ENCODE data around the gene RASSF10. TPM values are rescaled to one million over a fixed set of nuclear protein-coding genes. Genes with fewer than 3 reads are reported as not detected.

RASSF10 gene
- total RNA-seq, 1 donor from 2014 or later = 2.9 TPM

- peaks cover 4% of the 10 kb centered on the region for H3K9me3 Mint-ChIP-seq
- H3K27ac ChIP-seq = no peak overlapping the region
- no peaks in the 10 kb centered on the region for H3K36me3 ChIP-seq
- no peak overlapping the region for H3K9ac ChIP-seq
- H3K4me3 Mint-ChIP-seq = no peak overlapping the region
- TF ChIP-seq CTCF (IDR thresholded peaks at IDR 0.05) = no peak
- no peak for TF ChIP-seq EZH2 (IDR thresholded peaks at IDR 0.05)
- TF ChIP-seq EZH2phosphoT487 (IDR thresholded peaks at IDR 0.05) = no peak
- no peaks in the 10 kb centered on the region for H3K27me3 ChIP-seq
- H3K4me1 Mint-ChIP-seq = peaks cover 3% of the 10 kb centered on the region
- H3K4me3 ChIP-seq = no peak overlapping the region
- no peaks in the 10 kb centered on the region for H3K79me2 ChIP-seq (ENCODE audit: low read depth)
- no peaks in the 10 kb centered on the region for H3F3A ChIP-seq (ENCODE audit: low read depth)
- no peaks in the 10 kb centered on the region for H4K20me1 ChIP-seq (ENCODE audit: low read depth)
- H2AFZ ChIP-seq (replicated peaks) = no peak overlapping the region
- no peak for DNase-seq (ENCODE audit: low spot score)
- no peak overlapping the region for H3K4me2 ChIP-seq
- H3K4me1 ChIP-seq = no peaks in the 10 kb centered on the region
- no peaks in the 10 kb centered on the region for H3K36me3 Mint-ChIP-seq
- peaks cover 4% of the 10 kb centered on the region for H3K27me3 Mint-ChIP-seq (ENCODE audit: insufficient read depth, low read depth)
- H3K27ac Mint-ChIP-seq = no peak overlapping the region
- peaks cover 3% of the 10 kb centered on the region for H3K9me3 ChIP-seq (ENCODE audit: low read depth)
Observed at GRCh38 chr11:13052130-13052571, 43.0 kb downstream of the RASSF10 start.

GRCh38 chr11:13053255-13053917 is 44.3 kb downstream of the RASSF10 start:
- no peak overlapping the region for H3K27ac ChIP-seq
- Mint-ChIP-seq H3K36me3 (no peaks in the 10 kb centered on the region), H3K4me3 (no peak overlapping the region), H3K4me1 (peaks cover 3% of the 10 kb centered on the region), H3K9me3 (peaks cover 4% of the 10 kb centered on the region), H3K27me3 (ENCODE audit: insufficient read depth, low read depth) (peaks cover 4% of the 10 kb centered on the region), H3K27ac (no peak overlapping the region)
- no peak overlapping the region for H3K4me3 ChIP-seq
- H4K20me1 ChIP-seq (ENCODE audit: low read depth) = no peaks in the 10 kb centered on the region
- no peaks in the 10 kb centered on the region for H3K36me3 ChIP-seq
- peaks cover 3% of the 10 kb centered on the region for H3K9me3 ChIP-seq (ENCODE audit: low read depth)
- H2AFZ ChIP-seq (replicated peaks) = no peak overlapping the region
- H3K79me2 ChIP-seq (ENCODE audit: low read depth) = no peaks in the 10 kb centered on the region
- H3F3A ChIP-seq (ENCODE audit: low read depth) = no peaks in the 10 kb centered on the region
- no peak for DNase-seq (ENCODE audit: low spot score)
- H3K4me1 ChIP-seq = no peaks in the 10 kb centered on the region
- H3K4me2 ChIP-seq = no peak overlapping the region
- no peaks in the 10 kb centered on the region for H3K27me3 ChIP-seq
- no peak overlapping the region for H3K9ac ChIP-seq
- TF ChIP-seq CTCF (IDR thresholded peaks at IDR 0.05) = no peak
- no peak for TF ChIP-seq EZH2 (IDR thresholded peaks at IDR 0.05)
- no peak for TF ChIP-seq EZH2phosphoT487 (IDR thresholded peaks at IDR 0.05)

GRCh38 chr11:13054278-13054677 is 45.2 kb downstream of the RASSF10 start:
- Histone ChIP-seq H3K79me2 (ENCODE audit: low read depth) (no peaks in the 10 kb centered on the region), H2AFZ (replicated peaks) (no peak overlapping the region)

More at GRCh38 chr11:13054278-13054677, 45.2 kb downstream of the RASSF10 start:
- no peak overlapping the region for H3K27ac Mint-ChIP-seq
- peaks cover 4% of the 10 kb centered on the region for H3K9me3 Mint-ChIP-seq
- no peak overlapping the region for H3K4me3 Mint-ChIP-seq
- no peaks in the 10 kb centered on the region for H4K20me1 ChIP-seq (ENCODE audit: low read depth)
- TF ChIP-seq EZH2 (IDR thresholded peaks at IDR 0.05) (no peak), CTCF (IDR thresholded peaks at IDR 0.05) (no peak), EZH2phosphoT487 (IDR thresholded peaks at IDR 0.05) (no peak)
- peaks cover 3% of the 10 kb centered on the region for H3K4me1 Mint-ChIP-seq
- DNase-seq (ENCODE audit: low spot score) = no peak
- H3K4me2 ChIP-seq = no peak overlapping the region
- no peaks in the 10 kb centered on the region for H3F3A ChIP-seq (ENCODE audit: low read depth)
- peaks cover 4% of the 10 kb centered on the region for H3K27me3 Mint-ChIP-seq (ENCODE audit: insufficient read depth, low read depth)
- H3K4me3 ChIP-seq = no peak overlapping the region
- no peak overlapping the region for H3K27ac ChIP-seq
- no peaks in the 10 kb centered on the region for H3K4me1 ChIP-seq
- no peaks in the 10 kb centered on the region for H3K27me3 ChIP-seq
- H3K36me3 ChIP-seq = no peaks in the 10 kb centered on the region
- no peaks in the 10 kb centered on the region for H3K36me3 Mint-ChIP-seq
- H3K9ac ChIP-seq = no peak overlapping the region
- peaks cover 3% of the 10 kb centered on the region for H3K9me3 ChIP-seq (ENCODE audit: low read depth)

Measured in neural progenitor cell (in vitro differentiated cells).